Measurements from ENCODE around the gene NOS1AP.

The NOS1AP gene

GRCh38 chr1:162248854-162249535, 179.5 kb downstream of the NOS1AP start:
- Histone ChIP-seq H3K27me3 (ENCODE audit: control insufficient read depth, insufficient read depth, low read length) (no peaks in the 10 kb centered on the region), H3K36me3 (ENCODE audit: control insufficient read depth, insufficient read depth, low read length) (no peaks in the 10 kb centered on the region), H3K4me3 (ENCODE audit: low read length) (no peak overlapping the region), H3K4me1 (ENCODE audit: control insufficient read depth, insufficient read depth, low read length) (no peaks in the 10 kb centered on the region), H3K9ac (ENCODE audit: low read length) (no peak overlapping the region), H3K27ac (ENCODE audit: low read depth, low read length) (no peak overlapping the region)

GRCh38 chr1:162250004-162250730, 180.7 kb downstream of the NOS1AP start:
- Histone ChIP-seq H3K36me3 (ENCODE audit: control insufficient read depth, insufficient read depth, low read length) (no peaks in the 10 kb centered on the region), H3K4me3 (ENCODE audit: low read length) (no peak overlapping the region)

GRCh38 chr1:162251102-162251501, 181.6 kb downstream of the NOS1AP start:
- Histone ChIP-seq H3K27me3 (ENCODE audit: control insufficient read depth, insufficient read depth, low read length) (no peaks in the 10 kb centered on the region), H3K4me1 (ENCODE audit: control insufficient read depth, insufficient read depth, low read length) (no peaks in the 10 kb centered on the region)

More at GRCh38 chr1:162250004-162250730, 180.7 kb downstream of the NOS1AP start:
- Histone ChIP-seq H3K27ac (ENCODE audit: low read depth, low read length) (no peak overlapping the region), H3K9ac (ENCODE audit: low read length) (no peak overlapping the region), H3K4me1 (ENCODE audit: control insufficient read depth, insufficient read depth, low read length) (no peaks in the 10 kb centered on the region), H3K27me3 (ENCODE audit: control insufficient read depth, insufficient read depth, low read length) (no peaks in the 10 kb centered on the region)

GRCh38 chr1:162252214-162252613, 182.7 kb downstream of the NOS1AP start:
- no peak overlapping the region for H3K9ac ChIP-seq (ENCODE audit: low read length)
- no peak overlapping the region for H3K27ac ChIP-seq (ENCODE audit: low read depth, low read length)
- no peaks in the 10 kb centered on the region for H3K4me1 ChIP-seq (ENCODE audit: control insufficient read depth, insufficient read depth, low read length)
- no peak overlapping the region for H3K4me3 ChIP-seq (ENCODE audit: low read length)
- no peaks in the 10 kb centered on the region for H3K27me3 ChIP-seq (ENCODE audit: control insufficient read depth, insufficient read depth, low read length)
- no peaks in the 10 kb centered on the region for H3K36me3 ChIP-seq (ENCODE audit: control insufficient read depth, insufficient read depth, low read length)

More at GRCh38 chr1:162251102-162251501, 181.6 kb downstream of the NOS1AP start:
- no peak overlapping the region for H3K4me3 ChIP-seq (ENCODE audit: low read length)
- H3K36me3 ChIP-seq (ENCODE audit: control insufficient read depth, insufficient read depth, low read length): no peaks in the 10 kb centered on the region
- H3K27ac ChIP-seq (ENCODE audit: low read depth, low read length): no peak overlapping the region
- H3K9ac ChIP-seq (ENCODE audit: low read length): no peak overlapping the region

GRCh38 chr1:162253790-162254189, 184.3 kb downstream of the NOS1AP start:
- H3K4me1 ChIP-seq (ENCODE audit: control insufficient read depth, insufficient read depth, low read length): no peaks in the 10 kb centered on the region
- H3K27me3 ChIP-seq (ENCODE audit: control insufficient read depth, insufficient read depth, low read length): no peaks in the 10 kb centered on the region
- H3K36me3 ChIP-seq (ENCODE audit: control insufficient read depth, insufficient read depth, low read length): no peaks in the 10 kb centered on the region
- H3K4me3 ChIP-seq (ENCODE audit: low read length): no peak overlapping the region
- no peak overlapping the region for H3K27ac ChIP-seq (ENCODE audit: low read depth, low read length)
- no peak overlapping the region for H3K9ac ChIP-seq (ENCODE audit: low read length)

- Histone ChIP-seq H3K27ac (ENCODE audit: low read depth, low read length) (no peak overlapping the region), H3K9ac (ENCODE audit: low read length) (no peak overlapping the region), H3K36me3 (ENCODE audit: control insufficient read depth, insufficient read depth, low read length) (no peaks in the 10 kb centered on the region), H3K27me3 (ENCODE audit: control insufficient read depth, insufficient read depth, low read length) (no peaks in the 10 kb centered on the region), H3K4me3 (ENCODE audit: low read length) (no peak overlapping the region), H3K4me1 (ENCODE audit: control insufficient read depth, insufficient read depth, low read length) (no peaks in the 10 kb centered on the region)
Measured at GRCh38 chr1:162256287-162256686, 186.8 kb downstream of the NOS1AP start.

- Histone ChIP-seq H3K27ac (ENCODE audit: low read depth, low read length) (no peak overlapping the region), H3K9ac (ENCODE audit: low read length) (no peak overlapping the region), H3K4me3 (ENCODE audit: low read length) (no peak overlapping the region), H3K4me1 (ENCODE audit: control insufficient read depth, insufficient read depth, low read length) (no peaks in the 10 kb centered on the region), H3K27me3 (ENCODE audit: control insufficient read depth, insufficient read depth, low read length) (no peaks in the 10 kb centered on the region), H3K36me3 (ENCODE audit: control insufficient read depth, insufficient read depth, low read length) (no peaks in the 10 kb centered on the region)
Measured at GRCh38 chr1:162258394-162258793, 188.9 kb downstream of the NOS1AP start.

- H3K4me1 ChIP-seq (ENCODE audit: control insufficient read depth, insufficient read depth, low read length): no peaks in the 10 kb centered on the region
- H3K27ac ChIP-seq (ENCODE audit: low read depth, low read length): no peak overlapping the region
- H3K4me3 ChIP-seq (ENCODE audit: low read length): no peak overlapping the region
- no peak overlapping the region for H3K9ac ChIP-seq (ENCODE audit: low read length)
- H3K27me3 ChIP-seq (ENCODE audit: control insufficient read depth, insufficient read depth, low read length): no peaks in the 10 kb centered on the region
- no peaks in the 10 kb centered on the region for H3K36me3 ChIP-seq (ENCODE audit: control insufficient read depth, insufficient read depth, low read length)
Measured at GRCh38 chr1:162259894-162260455, 190.5 kb downstream of the NOS1AP start.

- no peaks in the 10 kb centered on the region for H3K4me1 ChIP-seq (ENCODE audit: control insufficient read depth, insufficient read depth, low read length)
- no peaks in the 10 kb centered on the region for H3K36me3 ChIP-seq (ENCODE audit: control insufficient read depth, insufficient read depth, low read length)
- H3K4me3 ChIP-seq (ENCODE audit: low read length): no peak overlapping the region
- H3K27ac ChIP-seq (ENCODE audit: low read depth, low read length): no peak overlapping the region
- no peak overlapping the region for H3K9ac ChIP-seq (ENCODE audit: low read length)
- no peaks in the 10 kb centered on the region for H3K27me3 ChIP-seq (ENCODE audit: control insufficient read depth, insufficient read depth, low read length)
Measured at GRCh38 chr1:162264108-162264507, 194.6 kb downstream of the NOS1AP start.

- no peaks in the 10 kb centered on the region for H3K27me3 ChIP-seq (ENCODE audit: control insufficient read depth, insufficient read depth, low read length)
- no peak overlapping the region for H3K9ac ChIP-seq (ENCODE audit: low read length)
- H3K4me1 ChIP-seq (ENCODE audit: control insufficient read depth, insufficient read depth, low read length): no peaks in the 10 kb centered on the region
- H3K27ac ChIP-seq (ENCODE audit: low read depth, low read length): no peak overlapping the region
- H3K4me3 ChIP-seq (ENCODE audit: low read length): no peak overlapping the region
- no peaks in the 10 kb centered on the region for H3K36me3 ChIP-seq (ENCODE audit: control insufficient read depth, insufficient read depth, low read length)
Measured at GRCh38 chr1:162265983-162266382, 196.5 kb downstream of the NOS1AP start.

- no peaks in the 10 kb centered on the region for H3K36me3 ChIP-seq (ENCODE audit: control insufficient read depth, insufficient read depth, low read length)
- no peak overlapping the region for H3K9ac ChIP-seq (ENCODE audit: low read length)
- no peak overlapping the region for H3K4me3 ChIP-seq (ENCODE audit: low read length)
- H3K27ac ChIP-seq (ENCODE audit: low read depth, low read length): no peak overlapping the region
- H3K4me1 ChIP-seq (ENCODE audit: control insufficient read depth, insufficient read depth, low read length): no peaks in the 10 kb centered on the region
- H3K27me3 ChIP-seq (ENCODE audit: control insufficient read depth, insufficient read depth, low read length): no peaks in the 10 kb centered on the region
Measured at GRCh38 chr1:162270016-162270770, 200.7 kb downstream of the NOS1AP start.

- Histone ChIP-seq H3K9ac (ENCODE audit: low read length) (no peak overlapping the region), H3K36me3 (ENCODE audit: control insufficient read depth, insufficient read depth, low read length) (no peaks in the 10 kb centered on the region), H3K27me3 (ENCODE audit: control insufficient read depth, insufficient read depth, low read length) (no peaks in the 10 kb centered on the region), H3K27ac (ENCODE audit: low read depth, low read length) (no peak overlapping the region), H3K4me1 (ENCODE audit: control insufficient read depth, insufficient read depth, low read length) (no peaks in the 10 kb centered on the region), H3K4me3 (ENCODE audit: low read length) (no peak overlapping the region)
Measured at GRCh38 chr1:162271972-162272371, 202.5 kb downstream of the NOS1AP start.

Measured in rectal smooth muscle tissue (tissue), 1 donor.